ENCODE data around the gene LTA.
"Not testable (repeated sequence)": the region's sequence is repeated elsewhere in the genome, so short reads cannot be mapped to it uniquely, and the experiment has no call there.

Gene LTA

GRCh38 chr6:31588871-31589650 lies 17.0 kb downstream of the LTA start:
- no peak for DNase-seq

GRCh38 chr6:31590691-31591090 lies 18.6 kb downstream of the LTA start:
- not testable (repeated sequence) for DNase-seq

DNA sequence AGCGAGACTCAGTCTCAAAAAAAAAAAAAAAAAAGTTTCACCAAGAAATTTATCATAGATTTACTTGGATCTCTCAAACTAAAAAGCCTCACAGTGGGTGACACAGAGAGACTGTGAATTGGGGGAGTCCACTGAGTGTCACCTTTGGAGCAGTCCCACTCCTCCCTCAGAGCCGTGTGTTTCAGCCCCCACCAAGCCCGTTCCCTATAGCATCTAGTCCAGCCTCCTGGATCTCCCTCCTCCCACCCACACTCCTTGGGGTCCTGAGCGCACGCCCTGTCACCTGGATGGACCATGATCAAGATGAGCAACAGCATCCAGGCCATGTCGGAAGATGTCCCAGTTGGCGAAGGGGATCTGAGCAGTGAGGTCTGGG lies 20.3 kb downstream of the LTA start:
- DNase-seq = no peak

GRCh38 chr6:31597006-31597405 lies 24.9 kb downstream of the LTA start:
- DNase-seq = no peak

GRCh38 chr6:31607317-31607716 lies 35.2 kb downstream of the LTA start:
- no peak for DNase-seq

DNA sequence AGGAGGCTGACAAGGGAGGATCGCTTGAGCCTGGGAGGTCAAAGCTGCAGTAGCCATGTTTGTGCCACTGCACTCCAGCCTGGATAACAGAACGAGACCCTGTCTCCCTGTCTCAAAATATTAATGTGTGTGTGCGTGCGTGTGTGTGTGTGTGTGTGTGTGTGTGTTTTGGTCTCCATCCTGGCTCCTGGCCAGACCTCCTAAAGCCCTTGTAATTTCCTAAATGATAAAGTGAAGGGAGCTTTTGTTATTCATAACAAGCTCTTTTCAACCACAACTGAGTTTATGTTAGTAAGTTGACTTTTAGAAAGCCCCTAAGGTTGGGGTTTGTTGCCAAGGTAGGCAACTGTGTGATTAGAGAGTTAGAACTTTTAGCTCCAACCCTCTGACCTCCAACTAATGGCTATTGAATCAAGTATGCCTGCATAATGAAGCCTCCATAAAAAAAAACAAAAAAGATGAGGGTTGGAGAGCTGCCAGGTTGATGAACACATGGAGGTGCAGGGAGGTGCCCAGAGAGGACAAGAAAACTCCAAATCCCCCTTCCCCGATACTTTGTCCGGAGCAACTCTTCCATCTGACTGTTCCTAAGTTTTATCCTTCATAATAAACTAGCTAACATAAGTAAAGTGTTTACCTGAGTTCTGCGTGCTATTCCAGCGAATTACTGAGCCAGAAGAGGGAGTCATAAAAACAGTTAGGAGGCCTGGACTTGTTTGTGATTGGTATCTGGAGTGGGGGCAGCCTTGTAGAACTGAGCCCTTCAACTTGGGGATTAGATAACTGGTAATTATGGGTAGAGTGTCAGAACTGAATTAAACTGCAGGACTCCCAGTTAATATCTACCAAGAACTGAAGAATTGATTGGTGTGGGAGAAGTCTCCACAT lies 37.7 kb downstream of the LTA start:
- DNase-seq = no peak

DNA sequence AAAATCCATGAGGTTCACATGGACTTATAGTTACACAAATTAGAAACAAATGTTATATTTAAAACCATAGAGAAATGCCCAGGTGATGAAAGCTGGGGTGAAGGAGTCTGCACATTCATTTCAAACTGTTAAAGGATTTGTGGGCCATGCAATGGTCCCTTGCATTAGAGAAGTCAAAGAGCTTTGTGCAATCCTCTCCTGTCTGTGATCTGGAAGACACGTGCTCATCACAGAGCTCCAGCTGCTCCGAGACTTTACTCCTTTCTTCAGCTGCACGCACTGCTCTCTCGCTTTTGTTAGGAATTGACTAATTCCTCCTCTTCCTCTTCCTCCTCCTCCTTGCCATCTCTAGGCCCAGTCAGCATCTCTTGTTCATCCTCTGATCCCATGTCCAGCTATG lies 38.9 kb downstream of the LTA start:
- DNase-seq = no peak

GRCh38 chr6:31614075-31614619 lies 42.1 kb downstream of the LTA start:
- no peak for DNase-seq

GRCh38 chr6:31614684-31615578 lies 42.8 kb downstream of the LTA start, which contains the start of gene AIF1:
AIF1 (plus strand) TSS chr6:31615234; CDS start chr6:31615330, 96 bp downstream.
- DNase-seq = no peak

DNA sequence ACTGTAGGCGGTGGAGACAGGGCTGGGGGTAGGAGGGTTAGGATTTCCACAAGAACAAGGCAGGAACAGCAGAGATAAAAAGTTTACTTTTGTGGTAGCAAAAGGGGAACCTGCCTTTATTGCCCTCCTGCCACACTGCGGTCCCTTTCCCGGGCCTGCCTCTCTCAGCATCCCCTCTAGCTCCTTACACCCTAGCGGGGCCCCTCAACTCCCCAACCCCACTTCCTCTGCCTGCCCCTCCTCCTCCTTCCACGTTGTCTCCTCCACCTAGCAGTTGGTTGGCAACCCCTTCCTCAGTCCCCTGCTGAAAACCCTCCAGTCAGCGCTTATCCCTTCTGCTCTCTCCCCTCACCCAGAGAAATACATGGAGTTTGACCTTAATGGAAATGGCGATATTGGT lies 43.7 kb downstream of the LTA start:
- no peak for DNase-seq

- no peak for DNase-seq
These were observed 44.9 kb downstream of the LTA start for GRCh38 chr6:31617010-31617409.

DNA sequence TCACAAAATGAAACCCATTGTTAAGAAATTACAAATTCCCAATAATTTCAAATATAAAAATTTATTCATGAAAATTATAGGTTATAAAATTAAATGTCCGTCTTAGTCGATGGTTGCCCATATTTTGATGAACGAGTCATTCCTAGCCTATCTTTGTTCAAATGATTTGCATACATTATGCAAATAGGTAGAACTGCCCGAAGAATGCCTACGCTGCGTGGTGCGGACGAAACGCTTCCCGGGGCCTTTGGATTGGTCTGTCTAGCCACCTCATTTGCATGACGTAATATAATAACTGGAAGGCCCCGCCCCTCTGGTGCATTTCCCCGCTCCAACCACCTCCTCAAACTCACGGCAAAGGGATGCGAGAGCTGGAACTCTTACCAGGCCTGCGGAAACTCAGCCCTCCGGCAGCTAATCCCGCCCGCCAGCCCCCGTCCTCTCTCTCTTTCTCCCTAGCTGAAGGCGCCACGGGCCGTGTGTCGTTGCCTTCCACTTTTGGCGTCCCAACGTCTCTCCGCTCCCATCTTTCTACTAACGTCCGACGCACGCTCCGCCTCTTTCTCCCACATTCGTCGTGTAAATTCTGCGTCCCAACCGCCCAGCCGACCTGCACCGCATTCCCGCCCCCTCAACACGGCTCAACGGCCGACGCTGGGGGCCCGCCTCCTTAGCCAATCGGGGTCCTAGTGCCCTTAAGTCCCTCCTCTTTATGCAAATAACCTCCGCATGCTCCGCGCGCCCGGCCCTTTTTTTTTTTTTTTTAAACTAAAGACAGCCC lies 47.9 kb downstream of the LTA start:
- peak; percentile 93 for DNase-seq

- peak; percentile 36 for DNase-seq
These were observed 48.7 kb downstream of the LTA start, which contains the start of gene PRRC2A for GRCh38 chr6:31620586-31621319. PRRC2A (plus strand) TSS chr6:31620715; CDS start chr6:31622790, 2,075 bp downstream.

GRCh38 chr6:31621320-31621939 lies 49.3 kb downstream of the LTA start:
- DNase-seq = no peak

DNA sequence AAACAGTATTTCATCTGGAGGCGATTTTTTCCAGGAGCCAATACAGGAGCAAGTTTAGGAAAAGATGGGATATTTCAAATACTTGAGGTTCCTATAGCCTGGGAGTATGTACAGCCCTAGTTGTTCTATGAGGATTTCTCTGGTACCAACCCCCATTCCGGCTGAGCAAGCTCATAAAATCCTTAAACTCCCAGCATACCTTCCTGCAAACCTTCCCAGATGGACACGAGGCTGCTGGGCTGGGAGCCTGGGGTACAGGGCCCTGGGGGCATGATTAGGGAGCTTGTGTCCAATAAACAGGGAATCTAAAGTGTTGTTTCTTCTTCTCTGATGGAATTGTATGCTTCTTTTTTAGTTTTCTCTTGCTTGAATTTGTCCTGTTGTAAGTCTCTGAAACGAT lies 49.9 kb downstream of the LTA start:
- DNase-seq = no peak

GRCh38 chr6:31622684-31623091 lies 50.6 kb downstream of the LTA start:
- no peak for DNase-seq

Data from NCI-H1092 (cell line).